Heart left ventricle (tissue), 16 donors: ENCODE measurements around the gene PRR22. TPM values are rescaled to one million over a fixed set of nuclear protein-coding genes. Genes with fewer than 3 reads are reported as not detected.

ENCODE experiments used
- ATAC-seq, 4 donors: fragments of 200-7000 bp; cut with Tn5 transposase; one replicate each; pipeline ENCODE4 v1.9.1; 2020 to 2022; ENCODE audit warnings: moderate library complexity in 4 of 4, mild to moderate bottlenecking in 3 of 4, moderate number of reproducible peaks in 1 of 4
- DNase-seq, 5 donors: peaks; one replicate each; pipeline ENCODE4 v3.0.0-alpha.2; 2020
- H3K27ac ChIP-seq, 12 donors: fragments of 200-600 bp; sonication (generic) in 4 of 12; one replicate each; pipeline versions ENCODE4 v1.5.0 to v1.8.0; 2016 to 2022; ENCODE audit warnings: mild to moderate bottlenecking in 2 of 12
- H3K27me3 ChIP-seq, 9 donors: fragments of 200-600 bp; sonication (generic) in 2 of 9; one replicate each; pipeline versions ENCODE4 v1.5.1 to v1.8.0; 2016 to 2022; ENCODE audit warnings: mild to moderate bottlenecking in 3 of 9
- H3K36me3 ChIP-seq, 9 donors: fragments of 200-600 bp; sonication (generic) in 2 of 9; one replicate each; pipeline versions ENCODE4 v1.5.0 to v1.8.0; 2018 to 2022; ENCODE audit warnings: mild to moderate bottlenecking in 2 of 9
- H3K4me1 ChIP-seq, 12 donors: fragments of 200-600 bp; sonication (generic) in 4 of 12; one replicate each; pipeline versions ENCODE4 v1.5.0 to v1.8.0; 2016 to 2022; ENCODE audit warnings: mild to moderate bottlenecking in 3 of 12
- H3K4me3 ChIP-seq, 12 donors: fragments of 200-600 bp; sonication (generic) in 4 of 12; one replicate each; pipeline versions ENCODE4 v1.5.0 to v1.8.0; 2017 to 2022; ENCODE audit warnings: mild to moderate bottlenecking in 9 of 12, moderate library complexity in 4 of 12
- H3K9me3 ChIP-seq, 12 donors: fragments of 200-600 bp; sonication (generic) in 4 of 12; one replicate each; pipeline versions ENCODE4 v1.5.0 to v1.8.0; 2016 to 2022; ENCODE audit warnings: mild to moderate bottlenecking in 1 of 12
- CTCF ChIP-seq, 12 donors: fragments of 200-600 bp; sonication (generic) in 4 of 12; IDR thresholded peaks; one replicate each; pipeline versions ENCODE4 v1.5.0 to v1.8.0; 2018 to 2022; ENCODE audit warnings: antibody characterized with exemption in 12 of 12, mild to moderate bottlenecking in 5 of 12
- POLR2A ChIP-seq, 2 donors: fragments of 450-650 bp; IDR thresholded peaks; one replicate each; pipeline ENCODE4 v1.6.1; 2017; ENCODE audit warnings: antibody characterized with exemption in 2 of 2, mild to moderate bottlenecking in 2 of 2, moderate library complexity in 2 of 2
- WGBS, 4 donors: extraction: QIAGEN DNeasy Blood & Tissue Kit in 2 of 4; methylation state at CpG; one replicate each; pipeline versions ENCODE4 v1.1.5 to v1.1.7; 2013 to 2018; 5-methylcytosine and 5-hydroxymethylcytosine counted together
- intact Hi-C, 10 donors: fragments of 100-400 bp; cut with DNase I; formaldehyde crosslinking; loops; one replicate each; pipeline versions ENCODE4 v1.11.1 to v1.14.2; 2022
- polyA plus RNA-seq, 2 donors: library from polyadenylated mRNA; stranded (reverse); fragments of 200-250 nt; gene quantifications; one replicate each; pipeline ENCODE4 v1.2.3, GENCODE V29; 2013
- total RNA-seq, 9 donors: library from RNA; depleted of rRNA in 2 of 9; stranded (reverse); fragments of >200 nt in 2 of 9; fragmentation: NEBNext Ultra II Directional in 3 of 9; extraction: Animal tissue kit (Norgen Biotek cat#: 25700) in 3 of 9; gene quantifications; one replicate each; pipeline versions ENCODE4 v1.1.0 to v1.2.4, GENCODE V29; 2016 to 2023
- donor health status: ischemic (EF 13 %, LVEDD 7.1; RV severe dilation, severe dysfunction).
- donor health status: healthy with polysubstance abuse.
- donor health status: DM: no; HTN: yes; CAD: no.
- donor health status: DM: no; HTN: no; CAD: no.
- donor health status: ischemic (EF 25% LVEDD 6.9; RV normal size, moderate dysfunction).
- donor health status: ischemic (EF 25% LVEDD 5.7; RV mildly dilated, moderate dysfunction).
- donor health status: healthy.
- donor health status: DM: yes; HTN: yes; CAD: no.
- donor health status: ischemic (EF 35%, LVEDD 5.7; RV mildly dilated, moderate dysfunction).
- donor health status: nonischemic (EF 11% LVEDD 7.7; RV severe dilation, severe dysfunction).
- donor health status: DM: yes; HTN: yes; CAD: no.
- donor health status: PGD.
- donor health status: ischemic (EF 29% LVEDD 5.4; RV normal size, mild dysfunction).
- donor health status: nonischemic (EF 23%, LVEDD 6.1; RV moderate dilation, normal function).

The PRR22 gene
- total and polyA plus RNA-seq, 11 donors = 0.91 to 1.9 (median 1.1) TPM; not detected in 2

GRCh38 chr19:5798244-5798643 is 13.7 kb upstream of the PRR22 start:
- DNase-seq = no peak
- H3K4me3 ChIP-seq = no peak overlapping the region
- no peak for TF ChIP-seq CTCF (IDR thresholded peaks at IDR 0.05)
- TF ChIP-seq POLR2A (IDR thresholded peaks at IDR 0.05) = no peak
- H3K9me3 ChIP-seq = no peaks in the 10 kb centered on the region
- peak overlapping the region in 1 of 12 donors; percentile 76 for H3K27ac ChIP-seq
- H3K4me1 ChIP-seq = peaks cover 0 to 26% (median 1%) of the 10 kb centered on the region in 12 donors
- intact Hi-C loops = loop anchor here in 1 of 10 donors (10.0 kb wide), 1 partner anchor 113 kb away; the partner anchor contains the start of genes HSD11B1L and MICOS13
- 68 to 91% (median 79%) methylated on average over 8 of the region's 8 CpGs for WGBS, 4 donors
- peaks cover 0 to 34% (median 16%) of the 10 kb centered on the region in 9 donors for H3K27me3 ChIP-seq
- ATAC-seq = no peak
- H3K36me3 ChIP-seq = no peaks in the 10 kb centered on the region

GRCh38 chr19:5795382-5795919 is 10.9 kb upstream of the PRR22 start:
- no peak overlapping the region for H3K4me3 ChIP-seq
- TF ChIP-seq CTCF (IDR thresholded peaks at IDR 0.05) (no peak), POLR2A (IDR thresholded peaks at IDR 0.05) (no peak)
- peaks cover 0 to 18% (median 4%) of the 10 kb centered on the region in 12 donors for H3K4me1 ChIP-seq
- peaks cover 0 to 15% (median 3%) of the 10 kb centered on the region in 9 donors for H3K27me3 ChIP-seq
- H3K27ac ChIP-seq = no peak overlapping the region
- ATAC-seq = no peak
- intact Hi-C loops = loop anchor here in 1 of 10 donors (10.0 kb wide), 1 partner anchor 111 kb away; the partner anchor contains the start of genes HSD11B1L and MICOS13
- WGBS, 4 donors = 85 to 94% (median 90%) methylated on average over 7 of the region's 7 CpGs
- H3K36me3 ChIP-seq = no peaks in the 10 kb centered on the region
- DNase-seq = no peak
- H3K9me3 ChIP-seq = no peaks in the 10 kb centered on the region

GRCh38 chr19:5793188-5793587 is 8.6 kb upstream of the PRR22 start:
- ATAC-seq = no peak
- no peak overlapping the region for H3K4me3 ChIP-seq
- no peaks in the 10 kb centered on the region for H3K9me3 ChIP-seq
- 82 to 100% (median 89%) methylated on average over 3 of the region's 3 CpGs for WGBS, 4 donors
- no peak for DNase-seq
- H3K4me1 ChIP-seq = peaks cover 0 to 11% (median 6%) of the 10 kb centered on the region in 12 donors
- TF ChIP-seq POLR2A (IDR thresholded peaks at IDR 0.05) (no peak), CTCF (IDR thresholded peaks at IDR 0.05) (no peak)
- H3K36me3 ChIP-seq = peaks cover 2 to 19% (median 18%) of the 10 kb centered on the region in 9 donors
- no peak overlapping the region for H3K27ac ChIP-seq
- intact Hi-C loops = loop anchor here in 3 of 10 donors (5.0 to 10.0 kb wide), 3 partner anchors 71 to 171 kb away; partner anchors contain the start of genes CATSPERD (in 1 of the 3), HSD11B1L (in 1 of the 3), LONP1 (in 1 of the 3) and MICOS13 (in 1 of the 3)
- no peaks in the 10 kb centered on the region for H3K27me3 ChIP-seq

GRCh38 chr19:5792224-5792623 is 7.7 kb upstream of the PRR22 start:
- 94 to 98% (median 95%) methylated on average over 18 of the region's 18 CpGs for WGBS, 4 donors
- ATAC-seq = no peak
- no peak for TF ChIP-seq CTCF (IDR thresholded peaks at IDR 0.05)
- no peak for TF ChIP-seq POLR2A (IDR thresholded peaks at IDR 0.05)

More at GRCh38 chr19:5792224-5792623, 7.7 kb upstream of the PRR22 start:
- no peaks in the 10 kb centered on the region for H3K27me3 ChIP-seq
- H3K4me3 ChIP-seq = no peak overlapping the region
- peaks cover 0 to 11% (median 6%) of the 10 kb centered on the region in 12 donors for H3K4me1 ChIP-seq
- H3K36me3 ChIP-seq = peaks cover 2 to 29% (median 28%) of the 10 kb centered on the region in 9 donors
- intact Hi-C loops = loop anchor here in 3 of 10 donors (5.0 to 10.0 kb wide), 3 partner anchors 70 to 170 kb away; partner anchors contain the start of genes CATSPERD (in 1 of the 3), HSD11B1L (in 1 of the 3), LONP1 (in 1 of the 3) and MICOS13 (in 1 of the 3)
- no peaks in the 10 kb centered on the region for H3K9me3 ChIP-seq
- DNase-seq = no peak
- H3K27ac ChIP-seq = no peak overlapping the region
